GM23338 (cell line): ENCODE measurements around the gene THRB. TPM values are rescaled to one million over a fixed set of nuclear protein-coding genes. Genes with fewer than 3 reads are reported as not detected.

Source experiments
- ATAC-seq: fragments of 200-7000 bp; cut with Tn5 transposase; 3 replicates; pipeline ENCODE4 v1.9.1; 2020
- DNase-seq: peaks from one replicate; pipeline ENCODE4 v3.0.0-alpha.2; 2015; ENCODE audit warnings: low spot score
- H2AFZ ChIP-seq: fragments of 200-600 bp; sonication (generic); 2 replicates; pipeline ENCODE4 v1.8.0; 2016; ENCODE audit warnings: antibody characterized with exemption, mild to moderate bottlenecking, moderate library complexity
- H3F3A ChIP-seq: fragments of 200-600 bp; sonication (generic); replicated peaks from 2 replicates; pipeline ENCODE4 v1.8.0; 2017; ENCODE audit warnings: antibody characterized with exemption, mixed run types, low read depth
- H3K27ac ChIP-seq: fragments of 200-600 bp; sonication (generic); 2 replicates; pipeline ENCODE4 v1.6.1; 2016; ENCODE audit warnings: low read depth
- H3K27me3 ChIP-seq: fragments of 200-600 bp; sonication (generic); 2 replicates; pipeline ENCODE4 v1.8.0; 2016; ENCODE audit warnings: mild to moderate bottlenecking, mixed run types, moderate library complexity; ENCODE audit not compliant: insufficient read depth
- H3K36me3 ChIP-seq: fragments of 200-600 bp; sonication (generic); 2 replicates; pipeline ENCODE4 v1.8.0; 2016; ENCODE audit warnings: mild to moderate bottlenecking; ENCODE audit not compliant: insufficient read depth
- H3K4me1 ChIP-seq: fragments of 200-600 bp; sonication (generic); 2 replicates; pipeline ENCODE4 v1.8.0; 2016; ENCODE audit warnings: mild to moderate bottlenecking, moderate library complexity; ENCODE audit not compliant: insufficient read depth
- H3K4me2 ChIP-seq: fragments of 200-600 bp; sonication (generic); 2 replicates; pipeline ENCODE4 v1.7.1; 2017; ENCODE audit warnings: mixed run types
- H3K4me3 ChIP-seq: fragments of 200-600 bp; sonication (generic); 2 replicates; pipeline ENCODE4 v1.6.1; 2016; ENCODE audit warnings: mixed run types
- H3K79me2 ChIP-seq: fragments of 200-600 bp; sonication (generic); replicated peaks from 2 replicates; pipeline ENCODE4 v1.8.0; 2017; ENCODE audit warnings: mild to moderate bottlenecking; ENCODE audit not compliant: insufficient read depth
- H3K9me2 ChIP-seq: fragments of 200-600 bp; sonication (generic); 2 replicates; pipeline ENCODE4 v1.8.0; 2017; ENCODE audit not compliant: insufficient read depth
- H4K20me1 ChIP-seq: fragments of 200-600 bp; sonication (generic); replicated peaks from 2 replicates; pipeline ENCODE4 v1.8.0; 2017; ENCODE audit warnings: mild to moderate bottlenecking; ENCODE audit not compliant: insufficient read depth
- H3K27ac Mint-ChIP-seq: 2 replicates; pipeline ENCODE4 v1.8.0; 2020; ENCODE audit warnings: inconsistent platforms, mild to moderate bottlenecking, moderate library complexity, mixed read lengths
- H3K27me3 Mint-ChIP-seq: 3 replicates; pipeline ENCODE4 v1.8.0; 2022; ENCODE audit warnings: low read depth, mild to moderate bottlenecking, moderate library complexity, mixed read lengths, inconsistent platforms; ENCODE audit not compliant: insufficient read depth, poor library complexity
- H3K36me3 Mint-ChIP-seq: 3 replicates; pipeline ENCODE4 v1.8.0; 2021; ENCODE audit warnings: low read depth, mild to moderate bottlenecking, inconsistent platforms, moderate library complexity, mixed read lengths
- H3K4me1 Mint-ChIP-seq: 3 replicates; pipeline ENCODE4 v1.8.0; 2020; ENCODE audit warnings: mild to moderate bottlenecking, inconsistent platforms, mixed read lengths
- H3K4me3 Mint-ChIP-seq: 3 replicates; pipeline ENCODE4 v1.8.0; 2021; ENCODE audit warnings: moderate library complexity, mild to moderate bottlenecking, inconsistent platforms, mixed read lengths
- H3K9me3 Mint-ChIP-seq: 3 replicates; pipeline ENCODE4 v1.8.0; 2020; ENCODE audit warnings: moderate library complexity, mild to moderate bottlenecking, inconsistent platforms, mixed read lengths
- EZH2 ChIP-seq: fragments of 200-600 bp; sonication (generic); IDR thresholded peaks from one replicate; pipeline ENCODE4 v1.8.0; 2017; ENCODE audit warnings: antibody characterized with exemption, mild to moderate bottlenecking, low read depth; ENCODE audit not compliant: unreplicated experiment
- EZH2phosphoT487 ChIP-seq: fragments of 200-600 bp; sonication (generic); IDR thresholded peaks from one replicate; pipeline ENCODE4 v1.8.1; 2018; ENCODE audit warnings: antibody characterized with exemption; ENCODE audit not compliant: unreplicated experiment
- JUNB ChIP-seq: IDR thresholded peaks from one replicate; pipeline ENCODE4 v1.6.1; 2016; ENCODE audit warnings: antibody characterized with exemption; ENCODE audit not compliant: unreplicated experiment
- NANOG ChIP-seq: IDR thresholded peaks from 2 replicates; pipeline ENCODE4 v1.6.1; 2016; ENCODE audit warnings: antibody characterized with exemption, borderline replicate concordance
- POLR2AphosphoS5 ChIP-seq: IDR thresholded peaks from 2 replicates; pipeline ENCODE4 v1.6.1; 2016; ENCODE audit warnings: antibody characterized with exemption, low read depth
- REST ChIP-seq: IDR thresholded peaks from one replicate; pipeline ENCODE4 v1.6.1; 2018; ENCODE audit warnings: antibody characterized with exemption; ENCODE audit not compliant: unreplicated experiment
- STAT1 ChIP-seq: IDR thresholded peaks from one replicate; pipeline ENCODE4 v1.6.1; 2016; ENCODE audit warnings: antibody characterized with exemption; ENCODE audit not compliant: unreplicated experiment
- ZNF331 ChIP-seq: fragments of 250-450 bp; sonication (Bioruptor Pico); IDR thresholded peaks from 2 replicates; pipeline ENCODE4 v1.5.0; 2020; ENCODE audit warnings: low read depth, mild to moderate bottlenecking, moderate library complexity
- polyA plus RNA-seq: library from polyadenylated mRNA; unstranded; fragments of >200 nt; fragmentation: Nextera tagmentation; extraction: Ambion mirVana; gene quantifications from 2 replicates; pipeline ENCODE4 v1.2.1, GENCODE V29; 2016
- total RNA-seq: library from RNA; depleted of rRNA; stranded (reverse); fragments of >200 nt; shearing (Covaris generic); gene quantifications from 2 replicates; pipeline ENCODE4 v1.2.3, GENCODE V29; 2014
- TF ChIP-seq, protein P1 (sequence below), 2 experiments: fragments of 200-600 bp in 1 of 2; sonication (generic) in 1 of 2; conservative IDR thresholded peaks; 2 replicates each; pipeline versions ENCODE4 v1.5.1 to v1.6.1; 2016 to 2017; ENCODE audit warnings: antibody characterized with exemption in 2 of 2, low read depth in 2 of 2, mild to moderate bottlenecking in 2 of 2, moderate library complexity in 1 of 2

The THRB gene
- total and polyA plus RNA-seq, 2 experiments from 2014 or later = 1.7 to 3.2 TPM

DNA sequence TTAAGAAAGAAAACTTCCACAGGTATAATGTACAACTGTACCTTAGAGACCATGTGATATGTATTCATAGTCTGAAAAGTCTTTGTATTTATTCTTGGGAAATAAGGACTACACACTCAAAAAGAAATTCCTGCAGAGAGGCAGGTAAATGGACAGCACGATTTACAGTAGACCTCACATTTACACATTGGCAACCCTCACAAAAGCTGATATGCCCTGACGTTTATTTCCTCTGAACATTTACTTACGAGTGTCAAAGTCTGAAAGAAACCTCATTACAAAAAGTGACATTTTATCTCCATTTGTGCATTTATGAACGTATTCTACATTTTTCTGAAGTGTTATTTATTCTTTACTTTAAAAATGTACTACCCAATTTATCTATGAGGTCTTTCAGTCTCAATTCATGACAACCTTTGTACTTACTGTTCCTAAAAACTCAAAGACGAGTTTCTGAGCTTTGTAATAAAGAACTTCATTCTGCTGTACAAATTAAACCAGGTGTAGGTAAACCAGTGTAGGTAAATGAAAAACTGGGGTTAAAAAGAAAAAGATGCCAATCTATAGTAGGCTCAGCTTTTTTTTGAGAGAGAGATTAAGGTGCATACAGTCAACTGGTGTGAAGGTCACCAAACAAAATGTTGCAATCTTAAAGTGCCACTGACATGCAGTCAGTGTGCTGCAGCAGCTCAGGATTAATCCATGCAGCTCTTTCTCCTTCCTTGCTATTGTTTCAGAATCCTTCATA is 44.3 kb downstream of the THRB start:
- DNase-seq (no peak), ATAC-seq (no peak)
- Mint-ChIP-seq H3K9me3 (no peaks in the 10 kb centered on the region), H3K4me1 (no peaks in the 10 kb centered on the region), H3K27me3 (no peaks in the 10 kb centered on the region), H3K4me3 (no peak overlapping the region), H3K36me3 (no peaks in the 10 kb centered on the region), H3K27ac (no peak overlapping the region)
- no peaks in the 10 kb centered on the region for H3K79me2 ChIP-seq
- no peaks in the 10 kb centered on the region for H3K36me3 ChIP-seq
- no peaks in the 10 kb centered on the region for H3K4me1 ChIP-seq
- H3K4me3 ChIP-seq = no peak overlapping the region
- no peak overlapping the region for H3K4me2 ChIP-seq
- no peaks in the 10 kb centered on the region for H4K20me1 ChIP-seq
- no peak for TF ChIP-seq STAT1
- TF ChIP-seq, protein P1, sequence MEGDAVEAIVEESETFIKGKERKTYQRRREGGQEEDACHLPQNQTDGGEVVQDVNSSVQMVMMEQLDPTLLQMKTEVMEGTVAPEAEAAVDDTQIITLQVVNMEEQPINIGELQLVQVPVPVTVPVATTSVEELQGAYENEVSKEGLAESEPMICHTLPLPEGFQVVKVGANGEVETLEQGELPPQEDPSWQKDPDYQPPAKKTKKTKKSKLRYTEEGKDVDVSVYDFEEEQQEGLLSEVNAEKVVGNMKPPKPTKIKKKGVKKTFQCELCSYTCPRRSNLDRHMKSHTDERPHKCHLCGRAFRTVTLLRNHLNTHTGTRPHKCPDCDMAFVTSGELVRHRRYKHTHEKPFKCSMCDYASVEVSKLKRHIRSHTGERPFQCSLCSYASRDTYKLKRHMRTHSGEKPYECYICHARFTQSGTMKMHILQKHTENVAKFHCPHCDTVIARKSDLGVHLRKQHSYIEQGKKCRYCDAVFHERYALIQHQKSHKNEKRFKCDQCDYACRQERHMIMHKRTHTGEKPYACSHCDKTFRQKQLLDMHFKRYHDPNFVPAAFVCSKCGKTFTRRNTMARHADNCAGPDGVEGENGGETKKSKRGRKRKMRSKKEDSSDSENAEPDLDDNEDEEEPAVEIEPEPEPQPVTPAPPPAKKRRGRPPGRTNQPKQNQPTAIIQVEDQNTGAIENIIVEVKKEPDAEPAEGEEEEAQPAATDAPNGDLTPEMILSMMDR (conservative IDR thresholded peaks at IDR 0.05; ENCODE audit: low read depth in 2 of 2) = no peak
- no peak for TF ChIP-seq ZNF331 (CRISPR knock-in tag)
- TF ChIP-seq EZH2phosphoT487 = no peak
- TF ChIP-seq REST = no peak
- no peak for TF ChIP-seq JUNB
- no peak for TF ChIP-seq EZH2
- no peak for TF ChIP-seq NANOG
- TF ChIP-seq POLR2AphosphoS5 = no peak
- no peaks in the 10 kb centered on the region for H3K9me2 ChIP-seq
- no peaks in the 10 kb centered on the region for H3F3A ChIP-seq
- H2AFZ ChIP-seq = no peak overlapping the region
- H3K27me3 ChIP-seq = no peaks in the 10 kb centered on the region
- H3K27ac ChIP-seq = no peak overlapping the region

- Mint-ChIP-seq H3K4me3 (no peak overlapping the region), H3K27me3 (no peaks in the 10 kb centered on the region), H3K27ac (no peak overlapping the region), H3K4me1 (no peaks in the 10 kb centered on the region), H3K9me3 (no peaks in the 10 kb centered on the region), H3K36me3 (no peaks in the 10 kb centered on the region)
- Histone ChIP-seq H3K4me1 (no peaks in the 10 kb centered on the region), H3K79me2 (no peaks in the 10 kb centered on the region), H3K36me3 (no peaks in the 10 kb centered on the region), H3K27ac (no peak overlapping the region), H4K20me1 (no peaks in the 10 kb centered on the region), H2AFZ (no peak overlapping the region), H3K9me2 (no peaks in the 10 kb centered on the region), H3K4me2 (no peak overlapping the region), H3K4me3 (no peak overlapping the region), H3F3A (no peaks in the 10 kb centered on the region), H3K27me3 (no peaks in the 10 kb centered on the region)
- DNase-seq = no peak
- ATAC-seq = no peak
- TF ChIP-seq POLR2AphosphoS5 = no peak
- TF ChIP-seq, protein P1 (conservative IDR thresholded peaks at IDR 0.05; ENCODE audit: low read depth in 2 of 2) = no peak
Observed at GRCh38 chr3:24447836-24448235, 46.8 kb downstream of the THRB start.
